Activated CD4-positive, alpha-beta T cell treated with anti-CD3 and anti-CD28 coated beads, Interleukin-10, Interleukin-2, amounts not matched to agents 100 ng/mL and 50 ng/mL, durations not matched to agents 16 hours and 8 hours (primary cell): ENCODE data around the gene JAG2.

Experiments
- DNase-seq: peaks from one replicate; pipeline ENCODE4 v3.0.0-alpha.2; 2020

Gene JAG2

DNA sequence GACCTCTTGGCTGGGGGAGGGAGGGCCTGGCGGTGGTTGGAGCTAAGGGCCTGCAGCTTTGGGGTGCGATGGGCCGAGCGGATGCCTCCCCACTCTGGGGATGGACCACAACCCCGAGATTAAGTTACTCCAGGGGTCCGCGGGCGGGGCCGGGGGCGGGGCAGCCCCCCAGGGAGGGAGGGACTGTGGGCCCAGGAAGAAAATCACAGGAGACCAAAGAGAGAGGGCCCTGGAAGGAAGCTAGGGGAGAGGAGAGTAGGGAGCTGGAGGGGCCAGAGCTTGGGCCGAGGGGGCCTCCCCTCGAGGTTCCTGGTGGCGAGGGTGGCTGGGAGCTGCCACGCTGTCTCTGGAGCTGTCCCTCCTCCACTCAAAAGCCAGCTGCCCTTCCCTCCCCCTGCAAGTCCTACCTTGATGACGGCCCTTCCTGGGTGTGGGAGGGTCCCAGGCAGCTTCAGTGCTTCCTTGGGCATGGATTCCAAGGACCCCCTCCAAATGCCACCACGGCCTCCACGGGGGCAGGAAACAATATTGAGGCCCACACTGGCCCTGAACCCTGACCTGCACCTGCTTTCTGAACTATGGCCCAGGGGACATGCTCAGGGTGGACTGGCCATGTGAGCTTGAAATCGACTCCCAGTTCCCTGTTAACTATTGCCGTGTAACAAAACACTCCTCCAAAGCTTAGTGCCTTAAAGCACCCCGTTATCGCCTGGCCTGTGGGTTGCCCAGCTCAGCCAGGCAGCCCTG is 13.1 kb upstream of the JAG2 start:
- no peak for DNase-seq

DNA sequence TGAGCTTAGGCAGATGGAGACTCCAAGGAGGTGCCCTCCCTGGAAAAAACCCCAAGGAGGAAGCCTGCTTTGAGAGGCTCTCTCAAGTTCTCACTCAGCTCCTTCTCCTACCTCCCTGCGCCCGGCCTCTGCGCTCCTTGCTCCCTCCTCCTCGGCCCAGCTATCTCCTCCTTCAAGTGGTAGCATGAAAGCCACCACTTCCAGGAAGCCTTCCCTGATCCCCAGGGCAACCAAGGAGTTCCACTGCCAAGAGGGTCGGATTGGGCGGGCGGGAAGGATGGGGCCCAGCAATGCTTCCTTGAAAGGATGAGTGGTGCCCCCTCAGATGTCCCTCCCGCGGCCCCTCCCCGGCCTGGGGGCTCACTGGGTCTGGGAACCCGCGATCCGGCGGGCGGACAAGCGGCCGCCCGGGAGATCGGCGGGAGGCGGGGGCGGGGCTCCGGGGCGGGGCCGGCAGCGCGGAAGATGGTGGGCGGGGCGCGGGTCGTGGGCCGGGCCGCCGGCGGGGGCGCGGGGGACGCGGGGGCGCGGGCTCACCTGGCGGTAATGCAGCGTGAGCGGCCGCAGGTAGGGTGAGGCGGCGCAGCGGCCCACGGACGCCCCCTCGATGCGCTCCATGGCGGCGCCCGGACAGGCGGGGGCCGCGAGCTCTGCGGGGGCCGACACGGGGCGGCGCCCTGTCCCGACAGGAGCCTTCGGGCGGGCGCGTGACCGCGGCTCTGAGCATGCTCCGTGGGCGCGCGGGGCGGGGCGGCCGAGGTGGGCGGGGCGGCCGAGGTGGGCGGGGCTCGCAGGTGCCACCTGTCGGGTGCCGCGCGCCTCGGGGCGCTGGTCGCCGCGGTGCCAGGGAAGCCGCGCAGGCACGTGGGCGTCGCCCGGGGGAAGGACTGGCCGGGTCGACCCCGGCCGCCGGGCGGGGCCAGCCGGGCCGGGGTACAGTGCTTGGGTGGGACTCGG is 12.3 kb upstream of the JAG2 start, which contains the start of gene NUDT14:
NUDT14 (minus strand) TSS at position 721 of the 957 bp plus-strand sequence; CDS start at position 618, 103 bp downstream.
- DNase-seq: peak; percentile 85

DNA sequence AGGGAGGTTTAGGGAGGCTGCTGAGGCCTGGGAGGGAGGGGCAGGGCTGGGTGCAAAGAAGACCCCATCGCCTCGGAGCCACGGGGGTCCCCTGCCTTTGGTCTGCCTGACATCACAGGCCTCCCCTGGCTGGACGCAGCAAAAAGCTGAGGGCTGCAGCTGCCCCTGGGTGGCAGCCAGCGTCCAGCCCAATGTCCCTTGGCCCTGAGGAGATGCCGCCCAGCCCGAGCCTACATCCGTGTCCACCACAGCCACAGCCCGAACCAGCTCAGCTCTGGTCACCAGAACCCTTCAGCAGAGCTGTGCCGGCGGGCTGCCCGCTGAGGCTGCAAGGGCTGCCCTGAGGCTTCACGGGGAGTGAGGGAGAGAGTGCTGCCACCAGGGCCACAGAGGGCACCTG is 10.6 kb upstream of the JAG2 start:
- DNase-seq: no peak

DNA sequence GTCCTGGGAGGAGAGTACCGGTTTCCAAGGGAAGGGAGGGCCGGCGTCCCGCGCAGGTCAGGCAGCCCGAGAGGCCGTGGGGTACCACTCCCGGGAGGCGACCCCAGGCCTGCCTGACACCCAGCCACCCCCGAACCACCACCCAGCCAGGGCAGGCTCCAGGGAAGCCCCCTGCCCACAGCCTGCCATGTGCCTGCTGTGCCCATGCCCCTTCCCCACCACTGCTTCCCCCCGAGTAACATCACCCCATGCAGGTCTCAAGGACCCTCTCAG is 10.2 kb upstream of the JAG2 start:
- no peak for DNase-seq

DNA sequence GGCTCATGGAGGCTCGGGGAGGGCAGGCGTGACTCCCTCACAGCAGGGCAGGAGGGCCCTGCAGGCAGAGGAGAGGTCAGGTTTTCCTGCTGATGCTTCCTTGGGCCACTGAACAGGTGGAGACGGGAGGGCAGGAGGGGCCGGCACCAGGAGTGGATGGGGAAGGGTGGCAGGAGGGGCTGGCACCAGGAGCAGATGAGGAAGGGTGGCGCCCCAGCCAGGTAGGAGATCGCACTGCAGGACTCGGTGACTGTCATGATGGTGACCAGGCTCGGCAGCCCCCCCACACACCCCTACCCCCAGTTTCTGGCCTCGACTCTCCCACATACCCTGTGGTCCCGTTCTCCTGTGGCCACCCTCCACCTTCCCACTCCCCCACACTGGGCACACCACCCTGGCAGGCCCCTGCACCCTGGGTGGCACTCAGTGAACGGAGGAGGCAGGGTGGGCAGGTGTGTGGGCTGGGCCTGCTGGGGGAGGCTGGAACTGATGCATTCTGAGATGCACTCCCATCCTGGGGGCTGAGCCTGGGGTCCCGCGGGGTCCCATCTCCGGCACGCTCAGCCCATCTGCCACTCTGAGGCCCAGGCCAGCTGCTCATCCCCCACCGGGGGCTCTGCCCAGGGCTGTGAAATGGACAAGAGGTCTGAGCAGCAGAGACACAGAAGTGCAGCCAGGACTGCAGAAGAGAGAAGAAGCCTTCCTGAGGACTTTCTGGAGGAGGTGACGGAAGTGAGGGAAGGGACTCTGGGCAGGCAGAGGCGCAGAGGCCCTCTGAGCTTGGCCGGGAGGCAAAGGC is 9.7 kb upstream of the JAG2 start:
- no peak for DNase-seq

DNA sequence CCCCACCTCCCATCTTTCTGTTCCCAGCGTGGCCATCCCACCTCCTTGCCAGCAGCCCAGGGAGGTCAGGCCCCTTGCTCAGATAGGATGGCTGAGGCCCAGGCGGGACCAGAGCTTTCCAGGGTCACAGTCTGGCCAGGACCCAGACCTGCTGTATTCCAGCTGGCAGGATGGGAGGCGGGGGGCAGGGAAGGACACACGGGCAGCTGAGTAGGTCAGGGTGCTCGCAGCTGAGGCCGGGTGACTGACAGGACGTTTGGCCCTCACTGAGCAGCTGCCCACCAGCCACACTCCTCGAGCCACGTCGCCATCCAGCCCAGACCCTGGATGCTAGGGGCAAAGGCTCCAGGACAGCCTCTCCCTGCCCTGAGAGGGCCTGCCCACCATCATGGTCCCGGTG is 8.5 kb upstream of the JAG2 start:
- no peak for DNase-seq

DNA sequence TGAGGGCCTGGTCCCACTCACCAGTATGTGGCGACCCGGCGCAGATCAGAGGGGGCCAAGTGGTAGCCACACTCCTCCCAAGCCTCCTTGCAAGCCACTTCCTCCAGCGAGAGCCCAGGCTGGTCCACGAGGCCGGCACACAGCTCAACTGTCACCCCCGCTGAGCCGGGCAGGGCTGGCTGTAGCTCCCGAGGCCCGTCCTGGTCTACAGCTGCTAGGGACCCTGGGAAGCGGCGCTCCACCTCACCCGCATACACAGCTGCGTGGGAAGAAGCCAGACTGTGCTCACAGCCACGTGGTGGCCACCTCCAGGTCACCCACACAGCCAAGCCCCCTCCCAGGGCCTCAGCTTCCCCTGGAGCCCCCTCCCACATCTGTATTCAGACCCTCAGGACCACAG is 7.9 kb upstream of the JAG2 start:
- DNase-seq: no peak

DNA sequence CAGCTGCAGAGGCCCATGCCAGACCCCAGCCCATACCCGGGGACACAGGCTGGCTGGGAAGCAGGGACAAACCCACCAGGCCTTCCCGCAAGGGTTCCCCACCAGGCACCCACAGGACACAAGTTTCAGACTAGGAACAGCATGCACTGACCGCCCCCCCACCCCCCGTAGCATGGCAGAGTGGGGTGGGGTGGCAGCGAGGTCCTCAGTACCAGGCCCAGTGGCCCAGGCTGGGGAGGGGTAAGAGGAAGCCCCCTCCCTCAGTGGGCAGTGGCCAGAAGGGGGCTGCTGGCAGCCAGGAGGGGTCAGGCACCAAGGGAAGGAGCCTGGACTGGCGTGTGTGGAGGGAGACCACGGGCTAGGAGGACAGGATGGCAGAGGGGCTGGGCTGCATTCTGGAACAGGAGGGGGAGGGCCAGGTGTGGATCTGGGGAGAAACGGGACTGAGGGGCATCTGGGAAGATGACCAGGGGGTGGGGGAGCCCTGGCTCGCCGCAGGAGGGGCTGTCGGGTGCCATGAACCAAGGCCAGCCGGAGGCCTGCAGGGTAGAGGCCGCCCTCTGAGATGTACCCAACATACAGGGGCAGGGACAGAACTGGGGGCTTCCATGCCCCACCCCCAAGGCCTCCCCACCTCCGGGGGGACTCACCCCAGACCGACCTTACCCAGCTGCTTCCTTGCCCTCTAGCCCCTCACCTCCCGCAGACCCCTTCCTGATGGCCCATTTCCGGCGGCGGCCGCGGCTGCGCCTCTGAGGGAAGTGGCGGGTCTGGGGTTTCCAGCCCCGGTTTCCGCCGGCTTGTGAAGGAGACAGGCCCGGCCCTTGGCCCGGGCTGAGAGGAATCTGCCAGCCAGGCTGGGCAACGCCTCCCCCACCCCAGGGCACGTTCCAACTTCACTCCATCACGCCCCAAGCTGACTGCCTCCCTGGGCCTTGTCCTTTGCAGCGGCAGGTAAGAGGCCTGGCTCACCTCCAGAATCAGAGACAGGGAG is 5.6 kb upstream of the JAG2 start:
- peak; percentile 62 for DNase-seq

DNA sequence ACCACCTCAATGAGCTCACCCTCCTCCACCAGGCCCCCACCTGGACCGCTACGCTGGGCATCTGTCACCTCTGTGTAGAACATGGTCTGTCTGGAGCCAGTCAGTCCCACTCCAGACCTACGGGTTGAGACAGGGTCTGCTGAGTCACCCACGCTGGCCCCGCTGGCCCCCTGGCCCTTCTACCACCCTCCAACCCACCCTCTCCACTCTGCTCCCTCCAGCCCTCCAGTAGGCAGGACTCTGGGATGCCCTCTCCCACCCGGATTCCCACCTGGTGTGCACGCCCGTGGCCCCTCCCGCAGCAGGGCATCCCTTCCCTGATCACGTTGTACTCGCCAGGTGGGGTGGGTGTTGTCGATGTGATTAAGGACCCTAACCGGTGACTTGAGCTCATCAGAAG is 4.6 kb upstream of the JAG2 start:
- DNase-seq: no peak

DNA sequence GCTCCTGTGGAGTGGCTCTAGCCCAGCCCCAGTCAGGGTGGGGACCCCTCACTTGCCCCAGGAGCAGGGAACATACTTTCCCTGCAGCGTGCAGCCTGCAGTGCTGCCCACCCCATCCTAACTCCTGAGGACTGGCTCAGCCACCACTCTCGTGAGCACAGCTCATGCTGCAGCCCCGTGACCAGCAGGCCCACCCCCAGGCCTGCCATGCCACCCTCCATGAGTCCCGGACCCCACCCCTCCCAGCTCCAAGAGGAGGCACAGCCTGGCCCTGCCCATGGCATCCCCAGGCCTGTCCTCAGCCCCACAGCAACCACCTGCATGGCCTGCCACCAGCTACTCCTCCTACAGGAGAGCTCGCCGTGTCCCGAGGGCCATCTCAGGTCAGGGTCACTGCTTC is 3.9 kb upstream of the JAG2 start:
- no peak for DNase-seq

DNA sequence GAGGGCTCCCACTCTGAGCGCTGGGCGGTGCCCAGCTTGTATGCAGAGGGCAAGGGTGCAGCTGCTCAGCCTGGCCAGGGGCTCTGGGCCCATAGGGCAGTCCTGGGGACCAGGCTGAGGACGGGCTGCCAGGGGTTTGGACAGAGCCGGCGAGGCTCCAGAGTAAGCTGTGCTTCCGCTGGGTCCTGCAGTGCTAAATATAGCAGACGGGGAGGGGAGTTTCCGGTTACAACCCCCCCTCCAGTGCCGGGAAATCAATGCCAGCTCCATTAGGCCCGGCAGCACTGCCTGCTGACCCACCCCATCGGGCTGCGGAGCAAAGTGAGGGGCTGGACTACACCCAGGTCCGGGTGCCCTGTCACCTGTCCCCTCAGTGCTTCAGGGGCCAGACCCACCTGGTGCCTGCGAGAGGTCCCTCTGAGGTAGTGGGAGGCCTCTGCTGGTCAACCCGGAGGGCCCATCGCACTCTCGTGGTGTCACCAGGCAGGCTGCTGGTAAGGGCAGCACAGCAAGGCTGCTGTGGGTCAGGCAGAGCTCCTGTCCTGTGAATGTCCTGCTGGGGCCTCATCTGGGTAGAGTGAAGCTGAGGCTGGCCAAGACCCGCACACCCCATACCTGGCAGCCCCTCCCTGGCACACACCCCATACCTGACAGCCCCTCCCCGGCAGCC is 2.6 kb upstream of the JAG2 start:
- DNase-seq: no peak

DNA sequence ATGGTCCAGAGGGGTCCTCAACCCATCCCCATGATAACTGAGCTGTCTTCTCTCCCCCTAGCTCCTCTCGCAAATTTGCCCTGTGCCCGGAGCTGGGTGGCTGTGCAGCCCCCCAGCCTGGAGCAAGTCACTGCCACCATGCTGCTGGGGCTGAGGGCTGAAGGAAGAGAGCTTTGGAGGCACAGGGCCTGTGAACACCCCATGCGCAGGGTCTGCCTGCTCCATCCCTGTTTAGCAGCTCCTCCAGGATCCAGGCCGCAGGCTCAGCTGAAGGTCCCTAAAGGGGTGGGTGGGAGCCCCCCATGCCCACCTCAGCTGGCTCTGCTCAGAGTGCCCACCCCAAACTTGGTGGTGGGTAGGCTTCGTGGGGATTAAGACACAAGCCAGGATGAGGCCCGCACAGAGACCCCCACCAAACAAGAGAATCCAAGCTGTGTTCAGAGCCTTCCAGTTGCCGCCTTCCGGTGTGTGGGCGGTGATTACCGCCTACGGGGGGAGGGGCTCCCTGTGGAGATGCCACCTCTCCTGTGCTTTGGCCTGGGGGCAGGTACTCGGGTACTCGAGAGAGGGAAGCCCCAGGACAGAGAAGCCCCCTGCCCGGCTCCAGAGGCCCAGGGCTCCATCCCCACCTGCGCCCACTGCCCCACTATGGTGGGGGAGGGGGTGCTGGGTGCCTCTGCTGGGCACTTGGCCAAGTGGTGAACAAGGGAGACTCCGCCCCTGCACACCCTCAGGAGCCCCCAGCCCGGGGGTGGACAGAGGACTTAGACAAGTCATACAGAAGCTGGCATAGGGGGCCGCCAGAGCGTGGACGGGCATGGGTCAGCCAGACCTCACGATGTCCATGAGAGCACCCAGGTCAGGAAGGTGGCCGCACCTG is 1.4 kb upstream of the JAG2 start:
- DNase-seq: peak; percentile 33

DNA sequence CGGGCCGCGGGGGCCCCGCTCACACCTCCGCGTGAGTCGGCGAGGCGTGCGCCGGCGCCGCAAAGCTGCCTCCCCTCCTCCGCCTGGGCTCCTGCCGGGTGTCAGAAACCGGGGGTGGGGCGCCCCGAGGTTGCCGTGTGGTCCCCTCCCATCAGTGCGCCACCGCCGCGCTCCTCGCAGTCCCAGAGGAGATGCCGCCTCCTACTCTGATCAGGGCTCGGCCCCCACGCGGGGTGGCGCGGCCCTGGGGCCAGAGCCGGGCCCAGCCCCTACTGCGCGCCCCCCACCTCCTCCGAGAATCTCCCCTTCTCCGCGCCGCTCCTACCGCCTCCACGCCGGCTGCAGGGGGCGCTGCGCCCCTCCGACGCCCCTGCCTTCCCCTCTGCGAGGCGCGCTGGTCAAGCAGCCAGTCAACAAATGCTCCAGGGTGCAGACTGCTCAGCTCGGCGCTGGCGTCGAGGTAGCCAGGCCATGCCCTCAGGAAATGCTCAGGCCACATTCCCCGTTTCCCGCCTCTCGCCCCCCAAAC is 467 bp upstream of the JAG2 start:
- DNase-seq: peak; percentile 41

DNA sequence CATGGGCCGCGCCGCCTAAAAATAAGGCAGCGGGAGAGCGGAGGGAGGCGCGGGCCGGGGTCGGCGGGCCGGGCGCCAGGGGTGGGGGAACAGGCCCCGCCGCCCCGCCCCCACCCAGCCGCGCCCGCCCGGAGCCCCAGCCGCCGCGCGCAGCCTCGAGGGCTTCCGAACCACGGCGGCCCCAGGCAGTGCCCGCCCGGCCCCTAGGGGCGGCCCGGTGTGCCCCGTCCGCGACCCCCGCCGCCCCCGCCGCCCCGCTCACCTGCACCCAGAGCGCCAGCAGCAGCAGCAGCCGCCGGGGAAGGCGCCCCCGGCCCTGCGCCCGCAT is 519 bp downstream of the JAG2 start:
- DNase-seq: no peak

DNA sequence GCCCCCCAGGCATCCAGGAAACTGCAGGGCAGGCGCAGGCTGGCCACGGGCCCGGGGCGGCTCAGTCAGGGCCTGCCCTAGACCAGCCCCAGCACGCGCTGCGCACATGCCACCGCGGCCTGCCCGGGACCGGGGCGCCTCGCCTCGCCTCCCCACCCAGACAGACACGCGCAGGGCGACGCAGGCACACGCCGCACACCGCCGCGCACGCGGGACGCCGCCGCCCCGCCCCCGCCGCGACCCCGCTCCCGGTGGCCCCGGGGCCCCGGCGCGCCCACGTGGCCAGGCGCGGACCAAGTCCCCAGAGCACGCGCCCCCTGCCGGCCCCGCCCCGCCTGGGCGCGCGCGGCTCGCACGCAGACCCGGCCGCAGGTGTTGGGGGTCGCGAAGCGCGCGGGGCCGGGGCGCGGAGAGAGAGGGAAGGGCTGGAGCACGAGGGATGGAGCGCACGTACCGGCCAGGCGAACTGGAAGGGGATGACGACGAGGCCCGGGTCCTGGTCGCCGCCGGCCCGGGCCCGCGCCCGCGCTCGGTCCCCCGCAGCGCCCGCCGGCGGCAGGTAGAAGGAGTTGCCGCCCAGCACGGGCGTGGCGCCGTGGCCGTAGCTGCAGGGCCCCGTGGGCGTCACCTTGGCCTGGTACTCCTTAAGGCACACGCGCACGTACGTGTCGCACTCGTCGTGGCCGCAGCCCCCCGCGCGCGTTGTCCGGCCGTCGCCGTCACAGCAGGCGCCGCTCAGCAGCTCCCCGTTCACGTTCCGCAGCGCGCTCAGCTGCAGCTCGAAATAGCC is 1.1 kb downstream of the JAG2 start:
- no peak for DNase-seq

DNA sequence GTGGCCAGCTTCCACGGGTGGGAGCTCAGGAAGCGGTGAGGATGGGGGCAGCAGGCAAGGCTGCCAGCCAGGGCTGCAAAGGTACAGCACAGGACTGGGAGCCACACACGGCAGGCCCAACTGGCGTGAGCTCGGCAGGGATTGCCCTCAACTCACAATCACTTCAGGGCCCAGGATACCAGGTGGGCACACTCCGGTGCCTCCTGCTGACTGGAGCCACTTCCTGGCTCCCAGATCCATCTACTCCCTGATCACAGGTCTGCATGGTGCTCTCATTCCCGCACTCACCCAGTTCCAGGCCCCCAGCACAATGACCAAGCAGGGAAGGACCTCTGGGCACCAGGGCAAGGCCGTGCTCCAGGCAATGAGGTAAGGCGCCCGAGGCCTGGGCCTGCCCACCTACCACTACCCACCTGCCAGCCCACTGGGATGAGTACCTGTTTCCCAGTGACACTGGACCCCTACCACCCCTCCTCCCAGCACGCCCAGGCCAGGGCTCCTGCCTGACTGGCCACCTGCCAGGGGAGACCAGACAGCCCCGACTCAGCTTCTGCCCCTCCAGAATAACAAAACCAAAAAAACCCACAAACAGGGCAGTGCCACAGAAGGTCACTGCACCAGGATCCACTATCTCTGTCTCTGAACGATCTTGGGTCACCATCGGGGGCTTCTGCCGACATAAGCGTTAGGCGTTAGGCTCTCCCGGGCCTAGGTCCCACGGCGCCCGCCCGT is 1.8 kb downstream of the JAG2 start:
- no peak for DNase-seq

DNA sequence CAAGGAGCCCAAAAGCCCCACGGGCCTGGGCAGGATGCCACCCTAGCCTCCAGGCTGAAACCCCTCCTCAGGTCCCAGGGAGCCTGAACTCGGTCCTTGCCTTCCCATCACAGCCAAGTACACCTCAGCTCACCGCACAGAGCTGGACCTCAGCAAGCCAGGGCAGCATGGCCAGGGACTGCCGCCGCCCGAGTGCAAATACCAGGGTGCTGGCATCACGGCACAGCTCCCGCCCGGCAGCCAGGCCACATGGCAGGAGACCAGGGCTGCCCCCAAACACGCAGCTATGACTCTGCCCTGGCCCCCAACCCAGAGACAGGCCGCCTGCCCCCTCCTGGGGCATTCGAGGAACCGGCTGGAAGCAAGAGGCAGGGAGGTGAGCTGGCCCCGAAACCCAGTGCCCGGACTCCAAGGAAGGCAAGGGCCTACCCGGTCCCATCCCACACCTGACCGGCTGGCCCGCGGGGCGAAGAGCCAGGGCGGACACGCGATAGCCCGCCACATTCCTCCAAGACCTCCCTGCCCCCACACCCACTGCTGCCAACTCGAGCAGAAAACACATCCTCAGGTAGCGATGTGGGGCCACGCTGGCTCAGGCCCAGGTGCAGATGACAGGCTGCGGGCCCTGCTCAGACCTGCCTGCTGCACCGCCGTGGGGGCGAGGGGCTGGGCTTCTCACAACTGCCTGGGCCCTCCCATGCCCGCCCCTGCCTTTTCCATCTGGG is 2.7 kb downstream of the JAG2 start:
- DNase-seq: no peak

DNA sequence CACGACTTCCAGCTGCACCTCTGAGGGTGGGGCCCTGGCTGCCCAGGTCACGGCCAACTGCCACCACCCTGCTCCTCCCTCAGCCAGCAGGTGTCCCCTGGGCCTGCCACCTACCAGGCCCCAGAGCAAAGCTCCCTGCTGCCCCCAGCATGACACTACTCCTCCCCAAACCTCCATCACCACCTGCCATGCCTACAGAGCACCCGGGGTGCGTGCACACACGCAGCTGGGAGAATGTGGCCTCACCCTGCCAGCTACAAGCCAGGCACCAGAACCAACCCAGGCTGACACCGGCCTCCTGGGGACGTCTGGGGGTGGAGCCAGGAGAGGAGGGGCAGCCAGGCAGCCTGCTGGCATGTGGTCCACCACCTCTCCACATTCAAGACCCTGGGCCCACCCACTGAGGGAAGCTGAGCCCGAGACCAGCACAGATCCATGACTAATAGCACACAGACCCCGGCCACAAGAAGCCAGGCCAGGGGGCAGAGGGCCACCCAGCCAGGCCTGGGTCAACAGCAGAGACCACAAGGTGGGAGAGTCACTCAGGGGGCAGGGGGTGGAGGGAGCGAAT is 3.4 kb downstream of the JAG2 start:
- no peak for DNase-seq
